ENCODE data around the gene OR1I1. TPM values are rescaled to one million over a fixed set of nuclear protein-coding genes. Genes with fewer than 3 reads are reported as not detected.

The OR1I1 gene
- total RNA-seq, 1 experiment from 2014 or later: not detected

- TF ChIP-seq ZNF512 (CRISPR knock-in tag; IDR thresholded peaks at IDR 0.05; ENCODE audit: borderline replicate concordance) (no peak), ZNF317 (CRISPR knock-in tag; IDR thresholded peaks at IDR 0.05; ENCODE audit: borderline replicate concordance, low read depth) (no peak), SMAD3 (CRISPR knock-in tag; IDR thresholded peaks at IDR 0.05; ENCODE audit: borderline replicate concordance) (no peak)
These were observed 56.4 kb downstream of the OR1I1 start (continued) for GRCh38 chr19:15138427-15138826.

GRCh38 chr19:15141143-15141542, 59.1 kb downstream of the OR1I1 start:
- ChIA-PET POLR2A (no interaction called here), CTCF (no interaction called here)
- Mint-ChIP-seq H3K4me3 (no peak overlapping the region), H3K4me1 (no peaks in the 10 kb centered on the region), H3K27me3 (ENCODE audit: low read depth) (peaks cover 39% of the 10 kb centered on the region), H3K9me3 (peaks cover 35% of the 10 kb centered on the region), H3K27ac (no peak overlapping the region), H3K36me3 (peaks cover 4% of the 10 kb centered on the region; the same call in 1 of the 2 replicates)
- ATAC-seq: no peak
- TF ChIP-seq PRDM15 (CRISPR knock-in tag; IDR thresholded peaks at IDR 0.05) (no peak), ATF2 (CRISPR knock-in tag; IDR thresholded peaks at IDR 0.05; ENCODE audit: borderline replicate concordance, low read depth) (no peak), RORB (CRISPR knock-in tag; IDR thresholded peaks at IDR 0.05) (no peak), ATF1 (CRISPR knock-in tag; IDR thresholded peaks at IDR 0.05) (no peak), STAT6 (CRISPR knock-in tag; conservative IDR thresholded peaks at IDR 0.05; ENCODE audit: low read depth) (no peak), ZNF138 (CRISPR knock-in tag; conservative IDR thresholded peaks at IDR 0.05) (no peak), ZNF281 (CRISPR knock-in tag; IDR thresholded peaks at IDR 0.05) (no peak), TEAD4 (CRISPR knock-in tag; IDR thresholded peaks at IDR 0.05) (no peak), CREM (CRISPR knock-in tag; IDR thresholded peaks at IDR 0.05) (no peak), ZMAT4 (CRISPR knock-in tag; IDR thresholded peaks at IDR 0.05) (no peak), ZBTB43 (CRISPR knock-in tag; IDR thresholded peaks at IDR 0.05) (no peak), ZNF263 (CRISPR knock-in tag; IDR thresholded peaks at IDR 0.05; ENCODE audit: low read depth) (no peak), SMAD3 (CRISPR knock-in tag; IDR thresholded peaks at IDR 0.05; ENCODE audit: borderline replicate concordance) (no peak)
- DNase-seq (ENCODE audit: low spot score): no peak
